ENCODE results near the gene SDSL.

SDSL gene

DNA sequence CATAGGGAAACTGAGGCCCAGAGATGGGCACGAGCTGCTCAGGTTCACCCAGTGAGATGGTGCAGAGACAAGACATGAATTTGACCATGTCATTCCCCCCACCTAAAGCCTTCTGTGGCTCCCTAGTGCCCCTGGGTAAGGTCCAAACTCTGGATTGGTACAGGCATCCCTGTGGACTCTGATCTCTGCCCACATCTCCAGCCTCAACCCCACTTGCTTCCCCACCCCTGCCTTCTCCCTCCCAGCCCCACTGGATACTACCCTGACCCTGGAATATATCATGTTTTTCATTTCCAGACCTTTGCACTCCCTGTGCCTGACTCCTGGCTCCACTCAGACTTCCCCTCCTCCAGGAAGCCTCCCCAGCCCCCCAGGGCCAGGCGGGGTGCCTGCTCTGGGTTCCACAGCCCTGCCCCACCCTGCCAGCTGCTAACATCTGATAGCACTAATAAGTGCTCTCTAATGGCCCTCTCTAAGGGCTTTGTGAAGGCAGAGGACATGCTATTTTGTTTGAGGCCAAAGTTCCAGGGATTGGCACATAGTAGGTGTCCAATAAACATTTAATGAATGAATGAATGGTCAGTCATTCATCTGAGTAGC is 1.1 kb upstream of the SDSL start:
- H3K4me3 ChIP-seq (IDR thresholded peaks at IDR 0.05; ENCODE audit: insufficient read depth, low read depth, low read length) = no peak overlapping the region
- H4K20me1 ChIP-seq (ENCODE audit: insufficient read depth) = no peaks in the 10 kb centered on the region
- H3K4me2 ChIP-seq = no peak overlapping the region
- H3K36me3 ChIP-seq (ENCODE audit: insufficient read depth) = no peaks in the 10 kb centered on the region
- no peak overlapping the region for H3K9ac ChIP-seq
- no peak overlapping the region for H2AFZ ChIP-seq (ENCODE audit: low read depth)
- peaks cover 7% of the 10 kb centered on the region for H3K4me1 ChIP-seq (ENCODE audit: low read depth, poor library complexity, severe bottlenecking)
- no peak overlapping the region for H3K27ac ChIP-seq
- TF ChIP-seq, protein P1, sequence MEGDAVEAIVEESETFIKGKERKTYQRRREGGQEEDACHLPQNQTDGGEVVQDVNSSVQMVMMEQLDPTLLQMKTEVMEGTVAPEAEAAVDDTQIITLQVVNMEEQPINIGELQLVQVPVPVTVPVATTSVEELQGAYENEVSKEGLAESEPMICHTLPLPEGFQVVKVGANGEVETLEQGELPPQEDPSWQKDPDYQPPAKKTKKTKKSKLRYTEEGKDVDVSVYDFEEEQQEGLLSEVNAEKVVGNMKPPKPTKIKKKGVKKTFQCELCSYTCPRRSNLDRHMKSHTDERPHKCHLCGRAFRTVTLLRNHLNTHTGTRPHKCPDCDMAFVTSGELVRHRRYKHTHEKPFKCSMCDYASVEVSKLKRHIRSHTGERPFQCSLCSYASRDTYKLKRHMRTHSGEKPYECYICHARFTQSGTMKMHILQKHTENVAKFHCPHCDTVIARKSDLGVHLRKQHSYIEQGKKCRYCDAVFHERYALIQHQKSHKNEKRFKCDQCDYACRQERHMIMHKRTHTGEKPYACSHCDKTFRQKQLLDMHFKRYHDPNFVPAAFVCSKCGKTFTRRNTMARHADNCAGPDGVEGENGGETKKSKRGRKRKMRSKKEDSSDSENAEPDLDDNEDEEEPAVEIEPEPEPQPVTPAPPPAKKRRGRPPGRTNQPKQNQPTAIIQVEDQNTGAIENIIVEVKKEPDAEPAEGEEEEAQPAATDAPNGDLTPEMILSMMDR (conservative IDR thresholded peaks at IDR 0.05; ENCODE audit: low read depth, low read length) = no peak
- H3K27me3 ChIP-seq (ENCODE audit: insufficient read depth, low read depth) = no peaks in the 10 kb centered on the region
- no peaks in the 10 kb centered on the region for H3K79me2 ChIP-seq (ENCODE audit: insufficient read depth, low read depth)

DNA sequence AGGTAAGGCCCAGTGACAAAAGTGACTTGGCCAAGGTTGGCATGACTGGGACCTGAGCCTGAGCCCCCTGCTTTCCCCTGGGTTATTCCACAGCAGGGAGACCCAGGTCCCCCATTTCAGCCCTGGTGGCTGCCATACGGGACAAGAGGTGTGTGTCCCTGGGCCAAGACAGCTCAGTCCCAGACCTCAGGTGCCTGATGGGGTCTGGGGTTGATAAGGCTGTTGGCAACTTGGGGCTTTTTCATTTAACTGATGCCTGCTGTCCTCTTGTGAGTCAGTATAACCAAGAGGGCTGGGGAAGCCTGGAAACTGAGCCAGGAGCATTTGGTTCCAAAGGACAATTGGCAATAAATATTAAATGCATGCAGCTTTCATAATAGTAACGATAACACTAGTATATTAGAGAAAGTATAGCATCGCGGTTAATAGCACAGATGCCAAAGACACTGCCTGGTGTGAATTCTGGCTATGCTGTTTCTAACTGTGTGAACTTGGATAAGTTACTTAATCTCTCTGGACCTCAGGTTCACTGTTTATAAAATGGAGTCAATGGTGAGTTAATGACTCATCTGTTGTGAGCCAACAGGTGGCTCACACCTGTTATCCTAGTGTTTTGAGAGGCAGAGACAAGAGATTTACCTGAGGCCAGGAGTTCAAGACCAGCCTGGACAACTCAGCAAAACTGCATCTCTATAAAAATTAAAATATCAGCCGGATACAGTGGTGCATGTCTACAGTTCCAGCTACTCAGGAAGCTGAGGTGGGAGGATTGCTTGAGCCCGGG is 898 bp downstream of the SDSL start:
- H3K4me1 ChIP-seq (ENCODE audit: low read depth, poor library complexity, severe bottlenecking) = peaks cover 14% of the 10 kb centered on the region
- H3K79me2 ChIP-seq (ENCODE audit: insufficient read depth, low read depth) = no peaks in the 10 kb centered on the region
- no peaks in the 10 kb centered on the region for H3K27me3 ChIP-seq (ENCODE audit: insufficient read depth, low read depth)
- H3K4me2 ChIP-seq = no peak overlapping the region; the same call in 1 of the 2 replicates
- H3K36me3 ChIP-seq (ENCODE audit: insufficient read depth) = no peaks in the 10 kb centered on the region
- H3K27ac ChIP-seq = no peak overlapping the region
- no peak overlapping the region for H2AFZ ChIP-seq (ENCODE audit: low read depth)
- H4K20me1 ChIP-seq (ENCODE audit: insufficient read depth) = no peaks in the 10 kb centered on the region
- TF ChIP-seq, protein P1 (conservative IDR thresholded peaks at IDR 0.05; ENCODE audit: low read depth, low read length) = no peak
- no peak overlapping the region for H3K9ac ChIP-seq
- no peak overlapping the region for H3K4me3 ChIP-seq (IDR thresholded peaks at IDR 0.05; ENCODE audit: insufficient read depth, low read depth, low read length)

DNA sequence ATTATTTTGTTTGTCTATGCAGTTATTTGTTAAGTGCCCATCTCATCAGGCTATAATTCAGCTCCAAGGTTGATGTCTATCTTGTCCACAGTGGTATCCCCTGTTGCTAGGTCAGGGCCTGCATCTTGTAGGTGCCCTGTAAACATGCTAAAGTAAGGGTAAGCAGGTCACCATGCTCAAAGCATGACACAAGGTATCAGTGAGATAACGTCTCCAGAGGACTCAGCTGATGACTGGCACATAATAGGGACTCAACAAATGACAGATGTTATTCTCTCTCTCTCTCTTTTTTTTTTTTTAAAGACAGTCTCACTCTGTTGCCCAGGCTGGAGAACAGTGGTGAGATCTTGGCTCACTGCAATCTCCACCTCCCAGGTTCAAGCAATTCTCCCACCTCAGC is 2.3 kb downstream of the SDSL start:
- Histone ChIP-seq H3K27ac (no peak overlapping the region), H3K27me3 (ENCODE audit: insufficient read depth, low read depth) (no peaks in the 10 kb centered on the region), H4K20me1 (ENCODE audit: insufficient read depth) (no peaks in the 10 kb centered on the region), H3K79me2 (ENCODE audit: insufficient read depth, low read depth) (no peaks in the 10 kb centered on the region), H3K4me2 (no peak overlapping the region), H3K4me1 (ENCODE audit: low read depth, poor library complexity, severe bottlenecking) (peaks cover 14% of the 10 kb centered on the region), H3K4me3 (IDR thresholded peaks at IDR 0.05; ENCODE audit: insufficient read depth, low read depth, low read length) (no peak overlapping the region), H3K36me3 (ENCODE audit: insufficient read depth) (no peaks in the 10 kb centered on the region), H3K9ac (no peak overlapping the region), H2AFZ (ENCODE audit: low read depth) (no peak overlapping the region)
- TF ChIP-seq, protein P1 (conservative IDR thresholded peaks at IDR 0.05; ENCODE audit: low read depth, low read length) = no peak

DNA sequence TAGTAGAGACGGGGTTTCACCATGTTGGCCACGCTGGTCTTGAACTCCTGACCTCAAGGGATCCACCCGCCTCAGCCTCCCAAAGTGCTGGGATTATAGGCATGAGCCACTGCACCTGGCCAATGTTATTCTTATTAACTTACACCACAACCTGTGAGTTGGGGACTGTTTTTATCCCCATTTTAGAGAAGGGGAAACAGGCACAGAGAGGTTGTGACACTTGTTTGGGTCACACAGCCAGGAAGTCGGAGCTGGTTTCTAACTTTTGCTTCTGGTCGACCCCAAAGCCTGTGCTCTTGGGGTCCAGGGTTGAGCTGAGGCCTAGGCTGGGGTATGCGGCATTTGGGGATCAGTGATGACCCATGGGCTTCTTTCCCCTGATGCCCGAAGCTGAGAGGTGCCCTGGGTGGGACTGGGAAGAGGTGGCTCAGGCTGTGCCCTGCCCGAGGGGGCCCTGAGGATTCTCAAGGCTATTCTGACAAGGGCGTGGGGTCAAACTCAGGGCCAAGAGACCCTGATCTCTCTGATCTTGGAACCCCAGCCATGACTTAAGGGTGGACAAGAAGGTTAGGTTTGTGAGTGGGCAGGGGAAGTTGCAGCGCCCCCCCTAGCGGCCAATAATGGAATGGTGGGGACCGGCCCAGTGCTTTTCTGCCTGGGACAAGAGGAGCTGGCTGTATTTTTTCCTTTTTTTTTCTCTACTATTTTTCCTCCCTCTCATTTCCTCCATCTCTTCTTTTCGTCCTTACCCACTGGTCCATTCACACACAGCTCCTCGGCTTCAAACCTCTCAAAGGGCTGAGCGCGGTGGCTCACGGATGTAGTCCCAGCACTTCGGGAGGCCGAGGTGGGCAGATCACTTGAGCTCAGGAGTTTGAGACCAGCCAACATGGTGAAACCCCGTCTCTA is 3.0 kb downstream of the SDSL start:
- Histone ChIP-seq H3K27ac (no peak overlapping the region), H3K36me3 (ENCODE audit: insufficient read depth) (no peaks in the 10 kb centered on the region), H3K4me3 (IDR thresholded peaks at IDR 0.05; ENCODE audit: insufficient read depth, low read depth, low read length) (no peak overlapping the region), H3K79me2 (ENCODE audit: insufficient read depth, low read depth) (no peaks in the 10 kb centered on the region), H3K9ac (no peak overlapping the region), H2AFZ (ENCODE audit: low read depth) (no peak overlapping the region), H3K4me2 (no peak overlapping the region), H4K20me1 (ENCODE audit: insufficient read depth) (no peaks in the 10 kb centered on the region), H3K27me3 (ENCODE audit: insufficient read depth, low read depth) (no peaks in the 10 kb centered on the region), H3K4me1 (ENCODE audit: low read depth, poor library complexity, severe bottlenecking) (peaks cover 14% of the 10 kb centered on the region)
- TF ChIP-seq, protein P1 (conservative IDR thresholded peaks at IDR 0.05; ENCODE audit: low read depth, low read length) = peak; percentile 72

Measured in KMS-11 (cell line).